H1 (cell line): ENCODE results near the gene ZDHHC22. TPM values are rescaled to one million over a fixed set of nuclear protein-coding genes. Genes with fewer than 3 reads are reported as not detected.

ENCODE experiments used
- CTCF ChIA-PET: fragments of 300-600 bp; sonication (Branson Sonifier 250); formaldehyde crosslinking; loops from one replicate; lab custom pipeline; 2021; ENCODE audit not compliant: partially characterized antibody; lab: Charles Lee
- POLR2A ChIA-PET: fragments of 300-600 bp; sonication (Branson Sonifier 250); formaldehyde crosslinking; loops from one replicate; lab custom pipeline; 2021; ENCODE audit warnings: inconsistent platforms; ENCODE audit not compliant: partially characterized antibody; lab: Charles Lee
- DNase-seq, 2 experiments: peaks; one replicate each; pipeline versions ENCODE4 v3.0.0 to v3.0.0-alpha.2; 2010 to 2022; ENCODE audit warnings: low spot score in 2 of 2, low read depth in 1 of 2, mixed read lengths in 1 of 2
- FAIRE-seq: peaks from 2 replicates; lab custom pipeline; 2011; peaks lifted over from hg19 to GRCh38; lab: Jason Lieb, UNC
- H2AFZ ChIP-seq: 2 replicates; pipeline ENCODE4 v1.8.1; 2012; ENCODE audit warnings: low read length, inconsistent platforms
- H2AK5ac ChIP-seq: 2 replicates; pipeline ENCODE4 v1.6.1; 2013; ENCODE audit warnings: low read depth, low read length
- H2BK120ac ChIP-seq: replicated peaks from 2 replicates; pipeline ENCODE3; 2013; ENCODE audit warnings: low read depth, low read length, inconsistent platforms
- H2BK12ac ChIP-seq: 2 replicates; pipeline ENCODE4 v1.6.1; 2013; ENCODE audit warnings: low read depth, low read length
- H2BK15ac ChIP-seq: 2 replicates; pipeline ENCODE4 v1.6.1; 2013; ENCODE audit warnings: low read length
- H2BK20ac ChIP-seq: 2 replicates; pipeline ENCODE4 v1.6.1; 2013; ENCODE audit warnings: low read length
- H2BK5ac ChIP-seq: 2 replicates; pipeline ENCODE4 v1.6.1; 2013; ENCODE audit warnings: low read depth, low read length
- H3K14ac ChIP-seq: 2 replicates; pipeline ENCODE4 v1.6.1; 2013; ENCODE audit warnings: inconsistent platforms; ENCODE audit not compliant: insufficient read length
- H3K18ac ChIP-seq: 2 replicates; pipeline ENCODE4 v1.6.1; 2013; ENCODE audit warnings: low read length; ENCODE audit errors: extremely low read depth
- H3K23ac ChIP-seq: 2 replicates; pipeline ENCODE4 v1.6.1; 2013; ENCODE audit warnings: inconsistent platforms; ENCODE audit not compliant: insufficient read length
- H3K23me2 ChIP-seq: 2 replicates; pipeline ENCODE4 v1.6.1; 2013; ENCODE audit warnings: low read depth, low read length
- H3K27ac ChIP-seq: 2 replicates; pipeline ENCODE4 v1.6.1; 2011; ENCODE audit warnings: low read depth, low read length, inconsistent platforms
- H3K27me3 ChIP-seq, 4 experiments: replicated peaks in 1 of 4; 1 replicate in 1 of 4; 2 replicates in 3 of 4; pipeline versions ENCODE4 v1.6.1 to v1.8.1; 2011 to 2013; ENCODE audit warnings: low read length in 3 of 4, mild to moderate bottlenecking in 3 of 4, inconsistent platforms in 2 of 4, mixed read lengths in 2 of 4, moderate library complexity in 1 of 4; ENCODE audit not compliant: control insufficient read depth in 3 of 4, insufficient read depth in 3 of 4; ENCODE audit errors: extremely low read depth in 1 of 4
- H3K36me3 ChIP-seq, 4 experiments: 2 replicates each; pipeline versions ENCODE4 v1.6.1 to v1.8.1; 2011 to 2013; ENCODE audit warnings: mild to moderate bottlenecking in 4 of 4, low read length in 3 of 4, moderate library complexity in 2 of 4, control low read depth in 1 of 4, inconsistent platforms in 1 of 4; ENCODE audit not compliant: insufficient read depth in 4 of 4, control insufficient read depth in 2 of 4
- H3K4ac ChIP-seq: replicated peaks from 2 replicates; pipeline ENCODE3; 2013; ENCODE audit warnings: low read length, low read depth, mixed read lengths, inconsistent platforms; ENCODE audit not compliant: insufficient read length
- H3K4me1 ChIP-seq, 4 experiments: replicated peaks in 1 of 4; 1 replicate in 1 of 4; 2 replicates in 3 of 4; pipeline versions ENCODE4 v1.6.1 to v1.8.1; 2011 to 2013; ENCODE audit warnings: low read length in 3 of 4, inconsistent platforms in 2 of 4, mixed read lengths in 1 of 4; ENCODE audit not compliant: insufficient read depth in 4 of 4, control insufficient read depth in 3 of 4
- H3K4me2 ChIP-seq, 2 experiments: 2 replicates each; pipeline versions ENCODE4 v1.6.1 to v1.8.1; 2011 to 2013; ENCODE audit warnings: low read depth in 2 of 2, low read length in 2 of 2, control low read depth in 1 of 2, inconsistent platforms in 1 of 2, mild to moderate bottlenecking in 1 of 2; ENCODE audit not compliant: insufficient read depth in 1 of 2
- H3K4me3 ChIP-seq, 4 experiments: fragments of 200-600, 300-600 bp in 1 of 4; sonication (generic), shearing (Covaris generic), sonication (Bioruptor Twin) in 1 of 4; 2 replicates each; pipeline versions ENCODE4 v1.5.1 to v1.8.1; 2011 to 2016; ENCODE audit warnings: low read length in 4 of 4, low read depth in 3 of 4, control low read depth in 2 of 4, inconsistent platforms in 2 of 4, mild to moderate bottlenecking in 2 of 4, mixed read lengths in 1 of 4, moderate library complexity in 1 of 4; ENCODE audit not compliant: insufficient read depth in 2 of 4; ENCODE audit errors: extremely low read depth in 1 of 4
- H3K56ac ChIP-seq: replicated peaks from 2 replicates; pipeline ENCODE3; 2013; ENCODE audit warnings: low read depth, mild to moderate bottlenecking, mixed read lengths, low read length, inconsistent platforms; ENCODE audit not compliant: insufficient read length
- H3K79me1 ChIP-seq: 2 replicates; pipeline ENCODE4 v1.6.1; 2013; ENCODE audit warnings: low read depth, low read length, control low read depth
- H3K79me2 ChIP-seq, 2 experiments: 2 replicates each; pipeline versions ENCODE4 v1.6.1 to v1.8.1; 2012 to 2013; ENCODE audit warnings: low read length in 2 of 2, mild to moderate bottlenecking in 2 of 2, inconsistent platforms in 1 of 2; ENCODE audit not compliant: insufficient read depth in 2 of 2, control insufficient read depth in 1 of 2
- H3K9ac ChIP-seq, 4 experiments: replicated peaks in 1 of 4; 1 replicate in 1 of 4; 2 replicates in 3 of 4; pipeline versions ENCODE4 v1.6.1 to v1.8.1; 2011 to 2013; ENCODE audit warnings: low read depth in 3 of 4, low read length in 3 of 4, control low read depth in 2 of 4, mild to moderate bottlenecking in 2 of 4, moderate library complexity in 2 of 4, inconsistent platforms in 1 of 4; ENCODE audit errors: extremely low read depth in 1 of 4
- H3K9me3 ChIP-seq, 2 experiments: 2 replicates each; pipeline versions ENCODE4 v1.6.1 to v1.8.1; 2012 to 2013; ENCODE audit warnings: mild to moderate bottlenecking in 2 of 2, moderate library complexity in 2 of 2, control low read depth in 1 of 2, inconsistent platforms in 1 of 2, low read depth in 1 of 2, low read length in 1 of 2, mixed read lengths in 1 of 2; ENCODE audit not compliant: insufficient read depth in 2 of 2
- H4K20me1 ChIP-seq, 2 experiments: replicated peaks in 1 of 2; 2 replicates each; pipeline versions ENCODE3 to v1.8.1; 2011 to 2013; ENCODE audit warnings: inconsistent platforms in 2 of 2, low read length in 2 of 2, mild to moderate bottlenecking in 1 of 2; ENCODE audit not compliant: insufficient read depth in 2 of 2, control insufficient read depth in 1 of 2
- H4K5ac ChIP-seq: 2 replicates; pipeline ENCODE4 v1.6.1; 2013; ENCODE audit warnings: low read length, low read depth, mixed read lengths, inconsistent platforms; ENCODE audit not compliant: insufficient read length
- H4K8ac ChIP-seq: 2 replicates; pipeline ENCODE4 v1.8.0; 2013; ENCODE audit warnings: mild to moderate bottlenecking, moderate library complexity, low read length, inconsistent platforms; ENCODE audit not compliant: insufficient read depth; ENCODE audit errors: extremely low read depth
- H4K91ac ChIP-seq: replicated peaks from 2 replicates; pipeline ENCODE3; 2013; ENCODE audit warnings: low read length, mixed read lengths, inconsistent platforms; ENCODE audit not compliant: insufficient read length
- CBX8 ChIP-seq: fragments of 300-800, 300-1000 bp; sonication (generic); IDR thresholded peaks from 2 replicates; pipeline ENCODE4 v1.7.1; 2016; ENCODE audit warnings: low read depth, low read length, borderline replicate concordance
- SAP30 ChIP-seq: fragments of 300-600 bp; sonication (generic); IDR thresholded peaks from 2 replicates; pipeline ENCODE4 v1.7.1; 2012; ENCODE audit warnings: low read length, moderate library complexity, mild to moderate bottlenecking, inconsistent platforms; ENCODE audit not compliant: insufficient read depth, insufficient replicate concordance
- SP1 ChIP-seq: IDR thresholded peaks from 2 replicates; pipeline ENCODE4 v1.6.1; 2011; ENCODE audit warnings: low read depth, low read length
- TBP ChIP-seq: IDR thresholded peaks from 2 replicates; pipeline ENCODE4 v1.6.1; 2011; ENCODE audit warnings: low read depth, low read length, improper control_type of control experiment
- WGBS, 2 experiments: shearing (Covaris generic) in 1 of 2; methylation state at CpG; one replicate each; pipeline versions ENCODE4 v1.1.6 to v1.1.7; 2013 to 2015; ENCODE audit warnings: low lambda C conversion rate in 2 of 2, mixed read lengths in 2 of 2, inconsistent platforms in 1 of 2, low coverage in 1 of 2, missing lambda C conversion rate in 1 of 2; ENCODE audit not compliant: insufficient replicate concordance in 2 of 2, insufficient coverage in 1 of 2, insufficient read length in 1 of 2; ENCODE audit errors: extremely low coverage in 1 of 2, missing lambda C conversion rate in 1 of 2; 5-methylcytosine and 5-hydroxymethylcytosine counted together
- polyA plus RNA-seq, 7 experiments: library from polyadenylated mRNA; depleted of rRNA in 3 of 7; stranded (reverse) in 5 of 7; unstranded in 2 of 7; fragments of >200 nt in 5 of 7; fragments of 200-250 nt in 2 of 7; gene quantifications; 1 replicate in 5 of 7; 2 replicates in 1 of 7; 4 replicates in 1 of 7; pipeline versions ENCODE4 v1.2.1 to v1.2.3, GENCODE V29; 2011 to 2013; ENCODE audit warnings: missing spikeins in 2 of 7, mixed read lengths in 2 of 7
- total RNA-seq: library from RNA; stranded (reverse); fragmentation: NEBNext Ultra II Directional; extraction: Animal tissue kit (Norgen Biotek cat#: 25700); gene quantifications from 2 replicates; pipeline ENCODE4 v1.2.1, GENCODE V29; 2021
- TF ChIP-seq, protein P1 (sequence below), 3 experiments: IDR thresholded peaks; 1 replicate in 2 of 3; 2 replicates in 1 of 3; pipeline versions ENCODE4 v1.5.1 to v1.6.1; 2011; ENCODE audit warnings: low read length in 3 of 3, mild to moderate bottlenecking in 3 of 3, inconsistent platforms in 2 of 3, low read depth in 1 of 3, moderate library complexity in 1 of 3; ENCODE audit not compliant: insufficient read depth in 1 of 3; ENCODE audit errors: control extremely low read depth in 1 of 3

ZDHHC22 gene
- total and polyA plus RNA-seq, 2 of the 8 experiments (the other 6 are each of a cell fraction or from before 2014, with no cell fraction given), result 23.8 to 55.2 TPM

DNA sequence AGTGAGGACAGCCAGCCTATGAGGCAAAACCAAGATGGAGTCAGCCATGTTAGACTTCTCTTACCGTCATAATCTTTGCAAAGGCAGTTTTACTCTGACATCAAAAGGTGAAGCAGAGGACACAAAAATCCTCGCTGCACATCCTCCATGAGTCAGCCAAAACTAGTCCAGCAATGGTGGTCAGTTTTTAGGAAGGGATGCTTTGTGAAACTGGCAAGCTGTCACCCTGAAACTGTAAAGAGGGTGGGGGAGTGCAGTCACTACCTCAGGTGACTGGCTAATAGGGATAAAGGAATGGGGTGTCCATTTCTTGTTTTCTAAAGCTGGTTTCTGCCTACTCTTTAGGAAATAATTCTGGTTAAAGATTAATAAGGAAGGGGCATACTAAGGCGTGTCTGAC, 48.9 kb downstream of the ZDHHC22 start:
- no peaks in the 10 kb centered on the region for H3K27me3 ChIP-seq
- no peak overlapping the region for H3K14ac ChIP-seq
- no peak overlapping the region for H3K9ac ChIP-seq
- H2AK5ac ChIP-seq, result no peak overlapping the region
- no peaks in the 10 kb centered on the region for H3K79me1 ChIP-seq
- DNase-seq (no peak), FAIRE-seq (no peak)
- no peaks in the 10 kb centered on the region for H3K36me3 ChIP-seq
- peaks cover 13% of the 10 kb centered on the region in 2 experiments for H3K9me3 ChIP-seq
- H2AFZ ChIP-seq, result no peak overlapping the region
- no peak overlapping the region for H2BK120ac ChIP-seq
- TF ChIP-seq SP1 (no peak), TBP (no peak), CBX8 (no peak), SAP30 (no peak)
- TF ChIP-seq, protein P1, sequence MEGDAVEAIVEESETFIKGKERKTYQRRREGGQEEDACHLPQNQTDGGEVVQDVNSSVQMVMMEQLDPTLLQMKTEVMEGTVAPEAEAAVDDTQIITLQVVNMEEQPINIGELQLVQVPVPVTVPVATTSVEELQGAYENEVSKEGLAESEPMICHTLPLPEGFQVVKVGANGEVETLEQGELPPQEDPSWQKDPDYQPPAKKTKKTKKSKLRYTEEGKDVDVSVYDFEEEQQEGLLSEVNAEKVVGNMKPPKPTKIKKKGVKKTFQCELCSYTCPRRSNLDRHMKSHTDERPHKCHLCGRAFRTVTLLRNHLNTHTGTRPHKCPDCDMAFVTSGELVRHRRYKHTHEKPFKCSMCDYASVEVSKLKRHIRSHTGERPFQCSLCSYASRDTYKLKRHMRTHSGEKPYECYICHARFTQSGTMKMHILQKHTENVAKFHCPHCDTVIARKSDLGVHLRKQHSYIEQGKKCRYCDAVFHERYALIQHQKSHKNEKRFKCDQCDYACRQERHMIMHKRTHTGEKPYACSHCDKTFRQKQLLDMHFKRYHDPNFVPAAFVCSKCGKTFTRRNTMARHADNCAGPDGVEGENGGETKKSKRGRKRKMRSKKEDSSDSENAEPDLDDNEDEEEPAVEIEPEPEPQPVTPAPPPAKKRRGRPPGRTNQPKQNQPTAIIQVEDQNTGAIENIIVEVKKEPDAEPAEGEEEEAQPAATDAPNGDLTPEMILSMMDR (IDR thresholded peaks at IDR 0.05; ENCODE audit: control extremely low read depth in 1 of 3, insufficient read depth in 1 of 3, low read depth in 1 of 3, low read length in 3 of 3), result no peak
- CTCF ChIA-PET, result interaction anchor here (0.7 to 56.8 kb wide), 5 partner anchors 8 to 221 kb away, joined by 4 to 1490 read pairs (median 318); partner anchors contain the start of gene ZDHHC22
- H4K8ac ChIP-seq, result no peak overlapping the region
- H3K4me1 ChIP-seq, result peaks cover 6 to 18% (median 9%) of the 10 kb centered on the region in 4 experiments
- no peak overlapping the region for H2BK15ac ChIP-seq
- H3K23ac ChIP-seq, result no peak overlapping the region
- H3K79me2 ChIP-seq, result peaks cover 0 to 8% of the 10 kb centered on the region in 2 experiments; a peak in 2 of 4 replicates
- no peak overlapping the region for H2BK12ac ChIP-seq
- peaks cover 6% of the 10 kb centered on the region; the same call in 1 of the 2 replicates for H3K23me2 ChIP-seq
- H4K5ac ChIP-seq, result no peak overlapping the region
- no peak overlapping the region for H2BK20ac ChIP-seq
- POLR2A ChIA-PET, result no interaction called here
- H3K27ac ChIP-seq, result no peak overlapping the region
- no peaks in the 10 kb centered on the region for H4K20me1 ChIP-seq
- H3K4ac ChIP-seq, result no peak overlapping the region
- no peak overlapping the region for H3K4me2 ChIP-seq
- H3K4me3 ChIP-seq, result no peak overlapping the region
- H2BK5ac ChIP-seq, result no peak overlapping the region
- no peak overlapping the region for H4K91ac ChIP-seq
- no peak overlapping the region for H3K56ac ChIP-seq
- no peak overlapping the region for H3K18ac ChIP-seq
- 94% methylated on average over 3 of the region's 3 CpGs; no CpG with 5 or more reads in 1 of the 2 experiments for WGBS, 2 experiments
